Gastrocnemius medialis (tissue), 4 donors: Measurements from ENCODE around the gene FAM168A. TPM values are rescaled to one million over a fixed set of nuclear protein-coding genes. Genes with fewer than 3 reads are reported as not detected.

ENCODE experiments used
- ATAC-seq, 2 donors: fragments of 150-250 bp; one replicate each; pipeline ENCODE4 v1.9.1; 2016
- DNase-seq, 2 donors: peaks; one replicate each; pipeline ENCODE4 v3.0.0-alpha.2; 2019
- H3K27ac ChIP-seq, 4 donors: fragments of 200-600 bp; sonication (generic); 1 replicate in 1 of 4; 2 replicates in 3 of 4; pipeline ENCODE4 v1.5.1; 2016 to 2018; ENCODE audit warnings: mild to moderate bottlenecking in 2 of 4, moderate library complexity in 1 of 4
- H3K27me3 ChIP-seq, 3 donors: fragments of 200-600 bp; sonication (generic) in 2 of 3; 1 replicate in 1 of 3; 2 replicates in 2 of 3; pipeline versions ENCODE4 v1.5.1 to v1.6.0; 2016 to 2019; ENCODE audit warnings: mild to moderate bottlenecking in 1 of 3, moderate library complexity in 1 of 3
- H3K36me3 ChIP-seq, 2 donors: fragments of 200-600 bp; sonication (generic) in 1 of 2; one replicate each; pipeline ENCODE4 v1.5.1; 2017 to 2018
- H3K4me1 ChIP-seq, 2 donors: fragments of 200-600 bp; sonication (generic) in 1 of 2; one replicate each; pipeline ENCODE4 v1.5.1; 2016 to 2017; ENCODE audit warnings: mild to moderate bottlenecking in 2 of 2
- H3K4me3 ChIP-seq, 4 donors: fragments of 200-600 bp; sonication (generic) in 3 of 4; 1 replicate in 1 of 4; 2 replicates in 3 of 4; pipeline ENCODE4 v1.5.1; 2016 to 2019; ENCODE audit warnings: mild to moderate bottlenecking in 2 of 4
- H3K9me3 ChIP-seq, 3 donors: fragments of 200-600 bp; sonication (generic) in 2 of 3; 1 replicate in 1 of 3; 2 replicates in 2 of 3; pipeline ENCODE4 v1.5.1; 2016 to 2019
- CTCF ChIP-seq, 5 experiments: fragments of 450-650 bp in 3 of 5; fragments of 200-600 bp in 2 of 5; sonication (generic) in 2 of 5; IDR thresholded peaks in 4 of 5; conservative IDR thresholded peaks in 1 of 5; 1 replicate in 4 of 5; 2 replicates in 1 of 5; pipeline ENCODE4 v1.5.1; 2016 to 2019; ENCODE audit warnings: antibody characterized with exemption in 5 of 5, mild to moderate bottlenecking in 3 of 5, moderate library complexity in 3 of 5
- POLR2A ChIP-seq, 2 donors: fragments of 450-650 bp; IDR thresholded peaks; one replicate each; pipeline ENCODE4 v1.6.1; 2017; ENCODE audit warnings: antibody characterized with exemption in 2 of 2, mild to moderate bottlenecking in 2 of 2, moderate library complexity in 2 of 2
- in situ Hi-C, 4 donors: fragments of 200-750 bp; cut with MboI; loops; one replicate each; pipeline versions ENCODE4 v1.15.0 to v1.8.0; 2017; ENCODE audit warnings: low sequenced_read_pairs in 4 of 4
- intact Hi-C: fragments of 100-400 bp; cut with DNase I; formaldehyde crosslinking; loops from one replicate; pipeline ENCODE4 v1.15.1; 2023; ENCODE audit warnings: low total_unique reads
- total RNA-seq, 4 donors: library from RNA; depleted of rRNA; stranded (reverse); fragments of >200 nt; gene quantifications; one replicate each; pipeline versions ENCODE4 v1.1.0 to v1.2.3, GENCODE V29; 2016

FAM168A gene
- total RNA-seq, 4 donors from 2014 or later, result 15.9 to 29.3 (median 21.4) TPM

- Histone ChIP-seq H3K4me3 (no peak overlapping the region), H3K9me3 (no peaks in the 10 kb centered on the region), H3K4me1 (peaks cover 0 to 3% of the 10 kb centered on the region in 2 donors), H3K27me3 (no peaks in the 10 kb centered on the region), H3K27ac (no peak overlapping the region), H3K36me3 (no peaks in the 10 kb centered on the region)
- ATAC-seq (no peak), DNase-seq (no peak)
- intact Hi-C loops (no loop called here), in situ Hi-C loops (no loop called here)
- no peak for TF ChIP-seq CTCF (IDR thresholded peaks at IDR 0.05 in 4 of 5, conservative IDR thresholded peaks at IDR 0.05 in 1 of 5)
- no peak for TF ChIP-seq POLR2A (IDR thresholded peaks at IDR 0.05)
These were observed 47.4 kb upstream of the FAM168A start for GRCh38 chr11:73645121-73645969.

GRCh38 chr11:73641668-73642067 is 43.8 kb upstream of the FAM168A start:
- no peaks in the 10 kb centered on the region for H3K27me3 ChIP-seq
- ATAC-seq, result no peak
- no peak overlapping the region for H3K4me3 ChIP-seq
- no peaks in the 10 kb centered on the region for H3K4me1 ChIP-seq
- no peaks in the 10 kb centered on the region for H3K36me3 ChIP-seq
- TF ChIP-seq CTCF (IDR thresholded peaks at IDR 0.05 in 4 of 5, conservative IDR thresholded peaks at IDR 0.05 in 1 of 5) (no peak), POLR2A (IDR thresholded peaks at IDR 0.05) (no peak)
- in situ Hi-C loops (no loop called here), intact Hi-C loops (no loop called here)
- H3K9me3 ChIP-seq, result no peaks in the 10 kb centered on the region
- no peak for DNase-seq
- H3K27ac ChIP-seq, result no peak overlapping the region

- Histone ChIP-seq H3K9me3 (no peaks in the 10 kb centered on the region), H3K4me3 (no peak overlapping the region), H3K36me3 (no peaks in the 10 kb centered on the region), H3K27me3 (no peaks in the 10 kb centered on the region), H3K4me1 (no peaks in the 10 kb centered on the region), H3K27ac (no peak overlapping the region)
- no peak for ATAC-seq
- DNase-seq, result no peak
- intact Hi-C loops, result no loop called here
- in situ Hi-C loops, result no loop called here
- TF ChIP-seq POLR2A (IDR thresholded peaks at IDR 0.05), result no peak
- no peak for TF ChIP-seq CTCF (IDR thresholded peaks at IDR 0.05 in 4 of 5, conservative IDR thresholded peaks at IDR 0.05 in 1 of 5)
These were observed 42.7 kb upstream of the FAM168A start for GRCh38 chr11:73640592-73640991.

- ATAC-seq, result no peak
- in situ Hi-C loops, result no loop called here
- no peaks in the 10 kb centered on the region for H3K36me3 ChIP-seq
- no peaks in the 10 kb centered on the region for H3K9me3 ChIP-seq
- H3K27me3 ChIP-seq, result no peaks in the 10 kb centered on the region
- no peak overlapping the region for H3K4me3 ChIP-seq
- intact Hi-C loops, result no loop called here
- TF ChIP-seq POLR2A (IDR thresholded peaks at IDR 0.05) (no peak), CTCF (IDR thresholded peaks at IDR 0.05 in 4 of 5, conservative IDR thresholded peaks at IDR 0.05 in 1 of 5) (no peak)
- no peaks in the 10 kb centered on the region for H3K4me1 ChIP-seq
- DNase-seq, result no peak
- no peak overlapping the region for H3K27ac ChIP-seq
These were observed 39.1 kb upstream of the FAM168A start for GRCh38 chr11:73637012-73637411.
